Spleen (tissue), 11 donors: ENCODE results near the gene PHF21A. TPM values are rescaled to one million over a fixed set of nuclear protein-coding genes. Genes with fewer than 3 reads are reported as not detected.
A peak's percentile ranks its signal among the peaks of the same experiment; 100 is the strongest.

Experiments
- DNase-seq: peaks from one replicate; pipeline ENCODE4 v3.0.0-alpha.2; 2020
- H3K27ac ChIP-seq, 8 donors: fragments of 200-600 bp; sonication (generic) in 7 of 8; 1 replicate in 4 of 8; 2 replicates in 4 of 8; pipeline versions ENCODE4 v1.5.0 to v1.8.0; 2016 to 2021; ENCODE audit warnings: inconsistent platforms in 4 of 8, mild to moderate bottlenecking in 4 of 8, moderate library complexity in 1 of 8
- H3K27me3 ChIP-seq, 7 donors: fragments of 200-600 bp; sonication (generic) in 6 of 7; replicated peaks in 1 of 7; 1 replicate in 4 of 7; 2 replicates in 3 of 7; pipeline versions ENCODE4 v1.5.0 to v1.8.0; 2016 to 2021; ENCODE audit warnings: inconsistent platforms in 3 of 7, mild to moderate bottlenecking in 1 of 7
- H3K36me3 ChIP-seq, 6 donors: fragments of 200-600 bp; sonication (generic) in 5 of 6; 1 replicate in 4 of 6; 2 replicates in 2 of 6; pipeline versions ENCODE4 v1.5.0 to v1.8.0; 2016 to 2021; ENCODE audit warnings: inconsistent platforms in 2 of 6
- H3K4me1 ChIP-seq, 6 donors: fragments of 200-600 bp; sonication (generic) in 5 of 6; 1 replicate in 3 of 6; 2 replicates in 3 of 6; pipeline versions ENCODE4 v1.5.0 to v1.8.0; 2016 to 2021; ENCODE audit warnings: inconsistent platforms in 3 of 6
- H3K4me3 ChIP-seq, 8 donors: fragments of 200-600 bp; sonication (generic) in 7 of 8; 1 replicate in 4 of 8; 2 replicates in 4 of 8; pipeline versions ENCODE4 v1.5.0 to v1.8.0; 2016 to 2021; ENCODE audit warnings: inconsistent platforms in 4 of 8, mild to moderate bottlenecking in 4 of 8, moderate library complexity in 2 of 8
- H3K9me3 ChIP-seq, 8 donors: fragments of 200-600 bp; sonication (generic) in 7 of 8; 1 replicate in 4 of 8; 2 replicates in 4 of 8; pipeline versions ENCODE4 v1.5.0 to v1.8.0; 2016 to 2021; ENCODE audit warnings: inconsistent platforms in 4 of 8
- CTCF ChIP-seq, 11 experiments: fragments of 200-600 bp in 7 of 11; fragments of 450-650 bp in 4 of 11; sonication (generic) in 4 of 11; IDR thresholded peaks in 8 of 11; conservative IDR thresholded peaks in 3 of 11; 1 replicate in 7 of 11; 2 replicates in 4 of 11; pipeline versions ENCODE4 v1.4.0 to v1.8.0; 2016 to 2021; ENCODE audit warnings: antibody characterized with exemption in 11 of 11, inconsistent platforms in 4 of 11, mild to moderate bottlenecking in 1 of 11
- POLR2A ChIP-seq, 3 donors: fragments of 450-650 bp; IDR thresholded peaks; one replicate each; pipeline ENCODE4 v1.5.1; 2017; ENCODE audit warnings: antibody characterized with exemption in 3 of 3, mild to moderate bottlenecking in 1 of 3
- POLR2AphosphoS5 ChIP-seq, 3 donors: sonication (generic); formaldehyde crosslinking; IDR thresholded peaks; one replicate each; pipeline ENCODE4 v1.5.1; 2017; ENCODE audit warnings: antibody characterized with exemption in 3 of 3
- WGBS, 5 donors: extraction: QIAGEN DNeasy Blood & Tissue Kit in 3 of 5; methylation state at CpG; one replicate each; pipeline versions ENCODE4 v1.1.5 to v1.1.7; 2013 to 2018; 5-methylcytosine and 5-hydroxymethylcytosine counted together
- intact Hi-C: fragments of 100-400 bp; cut with DNase I; formaldehyde crosslinking; loops from one replicate; pipeline ENCODE4 v1.15.0; 2023; ENCODE audit warnings: low total_unique reads
- polyA plus RNA-seq, 3 donors: library from polyadenylated mRNA; stranded (reverse); fragments of 200-250 nt; gene quantifications; one replicate each; pipeline ENCODE4 v1.2.1, GENCODE V29; 2013
- total RNA-seq, 7 donors: library from RNA; depleted of rRNA in 3 of 7; stranded (reverse); fragments of >200 nt in 3 of 7; fragmentation: NEBNext Ultra II Directional in 4 of 7; extraction: Animal tissue kit (Norgen Biotek cat#: 25700) in 4 of 7; gene quantifications; one replicate each; pipeline versions ENCODE4 v1.1.0 to v1.2.1, GENCODE V29; 2016 to 2021
- donor health status: healthy with polysubstance abuse.
- donor health status: DM: no; HTN: no; CAD: no; lungs with moderate emphysema.
- donor health status: DM: no; HTN: no; CAD: no.
- donor health status: Bipolar disorder and iron deficiency.
- donor health status: healthy.
- donor health status: DM: no; HTN: no; CAD: no.
- donor health status: DM: yes; HTN: yes; CAD: no.

Gene PHF21A
- total and polyA plus RNA-seq, 10 donors, result 9.2 to 110 (median 79.7) TPM

- Histone ChIP-seq H3K9me3 (no peaks in the 10 kb centered on the region), H3K36me3 (peaks cover 0 to 3% (median 0%) of the 10 kb centered on the region in 6 donors), H3K4me3 (no peak overlapping the region), H3K27me3 (no peaks in the 10 kb centered on the region), H3K4me1 (peaks cover 17 to 85% (median 41%) of the 10 kb centered on the region in 6 donors), H3K27ac (no peak overlapping the region)
- 89 to 93% (median 92%) methylated on average over 2 of the region's 2 CpGs for WGBS, 5 donors
- intact Hi-C loops, result no loop called here
- no peak for DNase-seq
- TF ChIP-seq POLR2A (IDR thresholded peaks at IDR 0.05) (no peak), CTCF (IDR thresholded peaks at IDR 0.05 in 8 of 11, conservative IDR thresholded peaks at IDR 0.05 in 3 of 11) (no peak), POLR2AphosphoS5 (IDR thresholded peaks at IDR 0.05) (no peak)
Observed at GRCh38 chr11:46107780-46108179, 13.5 kb downstream of the PHF21A start.

- no peak overlapping the region for H3K27ac ChIP-seq
- H3K36me3 ChIP-seq, result peaks cover 0 to 3% (median 0%) of the 10 kb centered on the region in 6 donors
- H3K27me3 ChIP-seq, result no peaks in the 10 kb centered on the region
- H3K4me1 ChIP-seq, result peaks cover 15 to 85% (median 37%) of the 10 kb centered on the region in 6 donors
- intact Hi-C loops, result no loop called here
- no peak for TF ChIP-seq CTCF (IDR thresholded peaks at IDR 0.05 in 8 of 11, conservative IDR thresholded peaks at IDR 0.05 in 3 of 11)
- TF ChIP-seq POLR2AphosphoS5 (IDR thresholded peaks at IDR 0.05), result no peak
- no peak for TF ChIP-seq POLR2A (IDR thresholded peaks at IDR 0.05)
- WGBS, 5 donors, result 83 to 91% (median 87%) methylated on average over 4 of the region's 4 CpGs
- no peak for DNase-seq
- no peak overlapping the region for H3K4me3 ChIP-seq
- no peaks in the 10 kb centered on the region for H3K9me3 ChIP-seq
Observed at GRCh38 chr11:46107408-46107718, 13.9 kb downstream of the PHF21A start.

GRCh38 chr11:46106530-46107407 lies 14.5 kb downstream of the PHF21A start:
- 51 to 70% (median 56%) methylated on average over 5 of the region's 5 CpGs for WGBS, 5 donors
- H3K27ac ChIP-seq, result peak overlapping the region in 2 of 8 donors; percentile 15 to 23

GRCh38 chr11:46105926-46106325 lies 15.3 kb downstream of the PHF21A start:
- Histone ChIP-seq H3K4me1 (peaks cover 15 to 85% (median 45%) of the 10 kb centered on the region in 6 donors), H3K27me3 (no peaks in the 10 kb centered on the region), H3K36me3 (peaks cover 0 to 3% (median 0%) of the 10 kb centered on the region in 6 donors), H3K4me3 (no peak overlapping the region), H3K9me3 (no peaks in the 10 kb centered on the region), H3K27ac (no peak overlapping the region)
- WGBS, 5 donors, result 60 to 83% (median 75%) methylated on average over 2 of the region's 2 CpGs
- no peak for TF ChIP-seq POLR2AphosphoS5 (IDR thresholded peaks at IDR 0.05)
- no peak for TF ChIP-seq CTCF (IDR thresholded peaks at IDR 0.05 in 8 of 11, conservative IDR thresholded peaks at IDR 0.05 in 3 of 11)
- TF ChIP-seq POLR2A (IDR thresholded peaks at IDR 0.05), result no peak
- no peak for DNase-seq
- intact Hi-C loops, result no loop called here

More at GRCh38 chr11:46106530-46107407, 14.5 kb downstream of the PHF21A start:
- intact Hi-C loops, result no loop called here
- TF ChIP-seq POLR2AphosphoS5 (IDR thresholded peaks at IDR 0.05) (peak in 1 of 3 donors; percentile 5), POLR2A (IDR thresholded peaks at IDR 0.05) (no peak)
- H3K4me1 ChIP-seq, result peaks cover 13 to 85% (median 37%) of the 10 kb centered on the region in 6 donors
- H3K4me3 ChIP-seq, result no peak overlapping the region
- DNase-seq, result no peak
- H3K36me3 ChIP-seq, result peaks cover 0 to 3% (median 0%) of the 10 kb centered on the region in 6 donors
- no peaks in the 10 kb centered on the region for H3K9me3 ChIP-seq
- H3K27me3 ChIP-seq, result no peaks in the 10 kb centered on the region
